Stomach (tissue), 4 donors: Measurements from ENCODE around the gene RUBCNL.

Experiments
- CTCF ChIP-seq, 7 experiments: fragments of 450-650 bp in 4 of 7; fragments of 200-600 bp in 3 of 7; sonication (generic) in 3 of 7; IDR thresholded peaks; one replicate each; pipeline ENCODE4 v1.5.1; 2016 to 2019; ENCODE audit warnings: antibody characterized with exemption in 7 of 7, control low read depth in 2 of 7, mild to moderate bottlenecking in 1 of 7
- EP300 ChIP-seq: sonication (generic); formaldehyde crosslinking; IDR thresholded peaks from one replicate; pipeline ENCODE4 v1.6.1; 2017; ENCODE audit warnings: antibody characterized with exemption
- POLR2A ChIP-seq, 4 donors: fragments of 450-650 bp; IDR thresholded peaks; one replicate each; pipeline ENCODE4 v1.6.1; 2016; ENCODE audit warnings: antibody characterized with exemption in 4 of 4, control low read depth in 2 of 4, mild to moderate bottlenecking in 1 of 4, moderate library complexity in 1 of 4

- no peak for TF ChIP-seq CTCF (IDR thresholded peaks at IDR 0.05)
- TF ChIP-seq EP300, result no peak
- TF ChIP-seq POLR2A (IDR thresholded peaks at IDR 0.05), result no peak
Observed at GRCh38 chr13:46350003-46350402, 37.0 kb downstream of the RUBCNL start.
